ENCODE measurements around the gene TMEM185B.
"Not testable (repeated sequence)": the region's sequence is repeated elsewhere in the genome, so short reads cannot be mapped to it uniquely, and the experiment has no call there.

TMEM185B gene

DNA sequence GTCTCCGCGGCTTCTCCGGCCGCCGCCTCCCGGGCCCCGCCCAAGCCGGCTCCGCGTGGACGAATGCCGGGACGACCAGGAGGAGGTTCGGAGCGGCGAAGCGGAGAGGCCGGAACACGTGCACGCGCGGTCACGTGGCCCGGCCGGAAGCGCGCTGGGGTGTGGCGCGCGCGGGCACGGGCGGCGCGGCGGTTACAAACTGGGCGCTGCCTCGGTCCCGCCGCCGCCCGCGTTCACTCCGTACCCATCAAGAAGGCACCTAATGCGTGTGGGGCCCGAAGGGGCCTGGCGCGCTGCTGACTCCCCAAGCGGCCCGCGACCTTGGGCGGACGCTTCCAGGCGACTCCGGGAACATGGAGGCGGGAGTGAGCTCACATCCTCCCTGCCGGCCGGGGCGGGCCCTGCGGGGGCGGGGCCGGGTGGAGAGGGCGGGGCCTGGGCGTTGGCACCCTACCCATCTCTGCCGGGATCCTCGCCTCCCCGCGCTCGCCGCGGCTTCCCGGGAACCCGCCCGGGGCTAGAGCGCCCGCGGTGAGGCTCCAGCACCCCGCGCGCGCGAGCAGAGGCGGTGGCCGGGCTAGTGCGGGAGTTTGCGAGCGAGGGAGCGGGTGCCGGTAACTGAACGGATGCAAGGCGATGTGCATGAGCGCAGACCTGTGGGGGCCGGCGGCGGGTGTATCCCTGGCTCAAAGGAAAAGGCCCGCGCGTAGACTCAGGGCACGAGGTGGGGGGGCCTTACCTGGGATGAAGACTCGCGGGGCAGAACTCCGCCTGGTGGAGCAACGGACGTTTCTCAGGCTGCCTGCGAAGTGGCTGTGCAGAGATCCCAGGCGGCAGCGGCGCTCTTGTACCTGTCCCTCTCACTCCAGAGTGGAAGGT is at the start of gene TMEM185B:
Gene TMEM185B, minus strand, starts transcription at position 367 of the 879 bp plus-strand sequence. CDS start 424 bp downstream, outside the sequence.
- DNase-seq = peak; percentile 94

DNA sequence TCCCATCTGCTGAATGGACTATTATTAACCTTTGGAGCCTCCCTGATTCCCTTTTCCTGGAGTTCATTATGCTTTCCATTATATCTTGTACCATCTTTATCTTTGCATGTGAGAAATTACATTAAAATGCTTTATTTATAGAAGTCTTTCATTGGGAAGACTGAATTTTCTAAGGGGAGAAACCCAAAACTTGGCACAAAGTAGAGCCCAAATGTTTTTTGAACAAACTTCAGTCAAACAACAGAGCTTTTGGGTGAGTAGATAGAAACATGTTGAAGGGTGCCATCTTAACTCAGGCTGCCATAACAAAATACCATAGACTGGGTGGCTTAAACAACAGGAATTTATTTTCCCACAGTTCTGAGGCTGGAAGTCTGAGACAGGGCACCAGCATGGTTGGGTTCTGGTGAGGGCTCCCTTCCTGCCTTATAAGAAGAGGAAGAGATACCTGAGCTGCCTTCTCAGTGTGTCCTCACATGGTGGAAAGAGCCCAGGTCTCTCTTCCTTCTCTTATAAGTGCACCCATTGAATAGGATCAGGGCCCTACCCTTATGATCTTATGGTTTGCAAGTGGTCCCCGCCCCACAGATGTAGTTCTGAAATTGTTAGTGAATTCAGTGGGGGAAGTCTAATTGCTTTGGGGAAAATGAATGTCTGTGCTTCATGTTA is 48.6 kb upstream of the TMEM185B start:
- DNase-seq = no peak

DNA sequence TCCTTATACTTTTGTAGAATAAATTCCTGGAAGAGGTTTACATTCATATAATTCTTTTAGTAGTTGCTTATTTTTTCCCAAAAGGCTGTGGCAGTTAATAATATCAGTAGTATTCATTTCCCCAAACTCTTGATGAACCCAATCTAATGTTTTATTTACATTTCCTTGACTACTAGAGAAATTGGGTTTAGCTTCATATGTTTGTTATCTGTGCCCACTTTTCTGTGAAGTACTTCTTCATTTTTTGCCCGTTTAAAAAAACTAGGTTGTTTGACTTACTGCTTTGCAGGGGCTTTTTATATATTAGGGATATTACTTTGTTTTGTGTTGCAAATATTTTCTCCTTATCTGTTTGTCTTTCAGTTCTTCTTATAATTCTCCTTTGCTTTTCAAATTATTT is 46.6 kb upstream of the TMEM185B start:
- no peak for DNase-seq

DNA sequence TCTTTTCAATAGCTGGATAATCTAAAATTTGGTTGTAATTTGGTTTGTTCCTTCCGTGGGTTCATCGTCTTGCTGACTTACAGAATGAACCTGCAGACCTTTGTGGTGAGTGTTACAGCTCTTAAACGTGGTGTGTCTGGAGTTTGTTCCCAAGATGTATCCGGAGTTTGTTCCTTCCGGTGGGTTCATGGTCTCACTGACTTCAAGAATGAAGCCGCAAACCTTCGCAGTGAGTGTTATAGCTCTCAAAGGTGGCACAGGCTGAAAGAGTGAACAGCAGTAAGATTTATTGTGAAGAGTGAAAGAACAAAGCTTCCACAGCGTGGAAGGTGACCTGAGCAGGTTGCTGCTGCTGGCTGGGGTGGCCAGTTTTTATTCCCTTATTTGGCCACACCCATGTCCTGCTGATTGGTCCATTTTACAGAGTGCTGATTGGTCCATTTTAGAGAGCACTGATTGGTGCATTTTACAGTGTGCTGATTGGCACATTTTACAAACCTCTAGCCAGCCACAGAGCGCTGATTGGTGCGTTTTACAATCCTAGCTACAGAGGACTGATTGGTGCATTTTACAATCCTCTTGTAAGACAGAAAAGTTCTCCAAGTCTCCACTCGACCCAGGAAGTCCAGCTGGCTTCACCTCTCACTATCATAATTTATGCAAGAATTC is 46.0 kb upstream of the TMEM185B start:
- DNase-seq = no peak

DNA sequence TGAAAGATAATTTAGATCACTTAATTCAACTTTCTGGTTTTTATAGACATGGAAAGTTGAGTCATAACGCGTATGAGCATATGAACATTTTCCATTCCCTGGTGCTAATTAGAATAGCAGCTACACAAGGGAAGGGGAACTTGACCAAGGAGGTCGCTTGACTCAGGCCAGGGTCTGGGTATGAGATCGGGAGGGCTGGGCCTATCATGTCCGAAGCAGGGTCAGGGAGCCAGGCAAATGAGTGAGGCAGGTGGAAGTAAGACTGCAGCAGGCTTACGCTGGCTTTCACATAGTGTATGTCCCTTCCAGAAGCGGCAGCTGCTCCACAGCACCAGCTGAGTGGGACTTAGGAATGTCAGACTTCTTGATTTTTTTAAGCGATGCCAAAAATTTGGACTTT is 44.1 kb upstream of the TMEM185B start:
- no peak for DNase-seq

DNA sequence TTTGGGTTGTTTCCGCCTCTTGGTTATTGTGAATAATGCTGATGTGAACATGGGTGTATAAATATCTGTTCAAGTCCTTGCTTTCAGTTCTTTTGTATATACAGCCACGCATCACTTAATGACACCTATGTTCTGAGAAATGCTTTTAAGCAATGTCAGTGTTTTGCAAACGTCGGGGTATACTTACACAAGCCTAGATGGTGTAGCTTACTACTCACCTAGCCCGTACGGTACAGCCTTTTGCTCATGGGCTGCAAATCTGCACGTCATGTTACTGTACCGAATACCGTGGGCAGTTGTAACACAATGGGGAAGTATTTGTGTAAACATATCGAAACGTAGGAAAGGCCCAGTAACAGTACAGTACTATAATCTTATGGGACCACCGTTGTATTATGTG is 41.8 kb upstream of the TMEM185B start:
- DNase-seq = no peak

DNA sequence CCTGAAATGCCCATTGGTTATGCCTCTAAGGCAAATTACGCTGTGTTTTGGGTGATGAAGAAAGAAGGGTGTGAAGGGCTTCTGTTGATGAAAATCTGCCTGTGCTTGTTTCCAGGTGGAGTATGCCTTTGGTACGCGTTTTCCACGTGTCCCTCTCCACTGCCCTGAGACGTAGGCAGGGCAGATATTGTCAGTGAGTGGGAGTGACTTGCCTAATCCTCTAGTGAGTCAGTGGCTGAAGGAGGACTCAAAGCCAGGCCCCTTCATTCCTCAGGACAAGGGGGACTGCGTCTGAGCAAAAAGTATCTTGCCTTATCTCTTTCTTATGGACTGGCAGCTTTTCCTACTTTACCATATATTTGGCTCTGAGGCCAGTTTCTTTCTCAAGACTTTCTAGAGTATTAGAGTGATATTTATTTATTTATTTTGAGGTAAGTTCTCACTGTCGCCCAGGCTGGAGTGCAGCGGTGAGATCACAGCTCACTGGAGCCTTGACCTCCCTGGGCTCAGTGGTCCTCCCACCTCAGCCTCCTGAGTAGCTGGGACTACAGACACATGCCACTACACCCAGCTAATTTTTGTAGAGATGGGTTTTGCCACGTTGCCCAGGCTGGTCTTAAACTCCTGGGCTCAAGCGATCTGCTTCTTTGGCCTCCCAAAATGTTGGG is 39.7 kb upstream of the TMEM185B start:
- peak; percentile 74 for DNase-seq

DNA sequence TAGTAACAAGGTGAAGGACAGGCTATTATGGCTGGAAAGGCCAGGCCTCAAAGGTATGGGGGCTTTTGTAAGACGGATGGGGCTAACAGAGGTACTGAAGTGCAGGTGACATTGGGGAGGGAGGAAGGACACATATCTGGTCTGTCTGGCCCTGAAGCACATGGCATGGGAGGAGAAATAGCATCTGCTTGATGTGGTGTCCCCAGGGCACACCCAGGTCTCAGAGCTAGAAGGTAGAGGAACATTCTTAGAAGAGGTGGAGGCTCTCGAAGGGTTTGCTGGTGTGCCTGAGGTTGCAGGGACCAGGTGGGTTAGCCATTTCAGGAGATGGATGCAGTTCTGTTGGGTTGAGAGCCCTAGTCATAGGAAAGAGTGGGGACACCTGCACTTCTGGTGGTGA is 39.0 kb upstream of the TMEM185B start:
- DNase-seq = no peak

DNA sequence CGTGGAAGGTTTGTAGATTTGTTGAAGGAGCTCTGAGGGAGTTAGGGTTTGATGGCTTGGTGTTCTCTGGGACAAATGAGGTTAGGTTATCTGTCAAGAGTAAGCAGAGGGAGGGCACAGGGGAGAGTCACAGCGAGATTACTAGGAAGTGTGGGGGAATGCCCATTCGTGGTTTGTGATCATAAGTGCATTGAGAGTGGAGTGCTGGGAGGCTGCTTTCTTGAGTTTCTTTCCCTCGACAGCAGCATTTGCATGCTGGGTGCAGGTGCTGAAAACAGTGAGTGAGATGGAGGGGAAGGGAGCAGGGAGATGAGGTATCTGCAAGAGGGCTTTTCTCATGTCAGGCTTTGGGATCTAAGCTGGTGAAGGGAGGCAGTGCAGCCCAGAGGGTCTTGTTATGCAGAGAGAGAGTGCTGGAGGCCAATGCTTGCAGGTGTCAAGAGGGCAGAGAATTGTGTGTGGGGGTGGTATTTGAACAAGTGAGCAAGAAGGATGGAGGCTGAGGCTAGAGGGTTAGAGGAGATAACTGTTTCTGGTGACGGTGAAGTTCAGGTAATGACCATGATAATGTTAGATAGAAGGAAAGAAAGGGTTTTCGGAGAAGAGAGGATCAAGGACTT is 38.3 kb upstream of the TMEM185B start:
- no peak for DNase-seq

DNA sequence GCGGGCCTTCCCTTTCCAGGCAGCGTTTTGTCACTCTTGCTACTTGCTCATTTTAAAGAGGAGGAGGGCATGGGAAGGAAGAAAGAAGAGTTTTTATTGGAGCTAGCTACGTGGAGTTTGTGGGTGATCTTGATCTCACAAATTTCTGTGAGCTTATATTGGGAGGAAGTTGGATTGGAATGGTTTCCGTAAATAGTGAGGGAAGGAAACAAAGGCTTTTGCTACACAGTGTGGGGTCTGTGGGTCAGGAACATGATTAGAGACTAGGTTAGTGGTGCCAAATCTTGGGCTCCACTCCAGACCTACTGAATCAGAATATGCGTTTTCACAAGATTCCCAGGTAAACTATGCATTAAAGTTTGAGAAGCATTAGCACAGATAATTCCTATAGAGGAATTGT is 37.5 kb upstream of the TMEM185B start:
- no peak for DNase-seq

DNA sequence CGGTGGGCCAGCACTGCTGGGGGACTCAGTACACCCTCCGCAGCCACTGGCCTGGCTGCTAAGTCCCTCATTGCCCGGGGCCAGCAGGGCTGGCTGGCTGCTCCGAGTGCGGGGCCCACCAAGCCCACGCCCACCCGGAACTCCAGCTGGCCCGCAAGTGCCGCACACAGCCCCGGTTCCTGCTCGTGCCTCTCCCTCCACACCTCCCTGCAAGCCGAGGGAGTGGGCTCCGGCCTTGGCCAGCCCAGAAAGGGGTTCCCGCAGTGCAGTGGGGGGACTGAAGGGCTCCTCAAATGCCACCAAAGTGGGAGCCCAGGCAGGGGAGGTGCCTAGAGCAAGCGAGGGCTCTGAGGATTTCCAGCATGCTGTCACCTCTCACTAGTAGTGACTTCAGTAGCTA is 36.7 kb upstream of the TMEM185B start:
- DNase-seq = not testable (repeated sequence)

DNA sequence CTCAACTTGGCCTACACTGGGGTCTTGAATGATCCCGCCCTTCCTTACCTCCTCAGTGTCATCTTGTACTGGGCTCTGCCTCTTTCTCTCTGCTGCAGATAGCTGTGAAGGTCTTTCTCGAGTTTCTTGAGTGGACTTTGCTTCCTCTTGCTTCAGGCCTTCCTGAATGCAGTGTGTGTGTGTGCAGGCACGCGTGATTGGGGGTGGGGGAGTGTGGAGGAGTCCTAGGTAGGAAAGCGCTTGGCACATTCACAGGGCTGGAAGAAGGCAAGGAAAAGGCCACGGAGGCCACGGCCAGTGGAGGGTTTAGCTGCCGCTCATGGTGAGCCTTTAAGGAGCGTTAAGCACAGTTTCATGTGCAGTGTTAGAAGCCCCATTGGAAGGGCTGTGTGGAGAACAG is 35.0 kb upstream of the TMEM185B start:
- DNase-seq = no peak

DNA sequence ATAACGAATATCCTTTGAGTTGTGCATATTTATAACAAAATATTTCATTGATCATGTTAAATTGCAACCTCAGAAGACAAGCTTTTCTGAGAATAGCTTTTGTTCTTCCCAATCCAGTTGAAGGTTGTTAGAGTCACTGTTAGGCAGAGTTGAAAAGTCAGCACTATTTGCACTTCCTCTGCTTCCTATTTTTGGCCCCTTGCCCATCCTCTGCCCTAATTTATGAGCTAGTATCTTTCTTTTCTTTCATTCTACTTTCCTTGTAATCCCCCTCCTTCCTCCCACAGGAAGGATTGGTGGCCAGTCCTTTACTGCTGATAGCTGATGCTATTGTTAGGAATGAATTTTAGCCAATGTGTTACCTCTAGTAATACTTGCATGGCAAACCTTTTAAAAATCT is 34.3 kb upstream of the TMEM185B start:
- DNase-seq = no peak

DNA sequence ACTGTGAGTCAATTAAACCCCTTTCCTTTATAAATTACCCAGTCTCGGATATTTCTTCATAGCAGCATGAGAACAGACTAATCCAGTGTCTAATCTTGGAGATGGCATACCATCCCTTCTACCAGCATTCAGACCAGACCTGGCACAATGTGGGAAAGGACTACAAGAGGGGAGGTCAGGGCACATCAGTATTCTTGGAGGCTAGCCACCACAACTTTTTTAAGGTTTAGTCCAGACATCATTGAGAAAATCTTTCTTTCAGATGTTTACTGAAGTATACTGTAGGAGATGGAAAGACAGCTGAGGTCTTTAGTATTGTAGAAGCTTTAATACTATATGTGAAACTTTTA is 33.4 kb upstream of the TMEM185B start:
- DNase-seq = no peak

DNA sequence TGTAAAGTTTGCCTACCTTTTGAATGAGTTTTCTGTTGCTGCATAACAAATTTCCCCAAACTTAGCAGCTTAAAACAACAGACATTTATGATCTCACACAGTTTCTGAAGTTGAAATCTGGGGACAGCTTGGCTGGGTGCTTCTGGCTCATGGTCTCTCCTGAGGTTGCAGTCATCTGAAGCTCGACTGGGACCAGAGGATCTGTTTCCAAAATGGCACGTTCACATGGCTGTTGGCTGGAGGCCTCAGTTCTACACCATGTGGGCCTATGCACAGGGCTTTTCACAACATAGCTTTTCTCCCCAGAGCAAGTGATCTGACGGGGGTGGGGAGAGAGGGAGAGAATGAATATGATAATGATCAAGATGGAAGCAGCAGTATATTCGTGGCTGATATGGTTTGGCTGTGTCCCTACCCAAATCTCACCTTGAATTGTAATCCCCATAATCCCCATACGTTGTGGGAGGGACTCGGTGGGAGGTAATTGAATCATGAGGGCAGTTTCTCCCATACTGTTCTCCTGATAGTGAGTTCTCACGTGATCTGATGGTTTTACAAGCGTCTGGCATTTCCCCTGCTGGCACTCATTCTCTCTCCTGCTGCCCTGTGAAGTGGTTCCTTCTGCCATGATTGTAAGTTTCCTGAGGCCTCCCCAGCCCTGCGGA is 32.9 kb upstream of the TMEM185B start:
- DNase-seq = no peak

DNA sequence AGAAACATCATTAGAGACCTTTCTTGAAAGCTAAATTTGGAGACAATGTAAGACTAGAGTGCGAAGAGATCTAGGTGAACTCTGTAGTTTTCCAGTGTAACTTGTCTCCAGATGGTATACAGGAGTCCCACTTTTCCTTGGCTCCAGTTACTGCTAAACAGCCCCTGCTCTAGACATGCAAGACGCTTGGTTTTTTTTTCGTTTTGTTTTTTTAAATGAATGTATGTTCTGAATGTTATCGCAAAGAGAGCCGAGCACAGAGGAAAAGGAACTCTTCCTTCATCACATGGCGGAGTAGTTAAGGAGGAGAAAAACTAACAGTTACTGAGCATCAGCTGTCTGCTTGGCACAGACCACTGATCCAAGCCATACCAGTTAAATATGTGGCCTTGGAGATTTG is 31.9 kb upstream of the TMEM185B start:
- no peak for DNase-seq

DNA sequence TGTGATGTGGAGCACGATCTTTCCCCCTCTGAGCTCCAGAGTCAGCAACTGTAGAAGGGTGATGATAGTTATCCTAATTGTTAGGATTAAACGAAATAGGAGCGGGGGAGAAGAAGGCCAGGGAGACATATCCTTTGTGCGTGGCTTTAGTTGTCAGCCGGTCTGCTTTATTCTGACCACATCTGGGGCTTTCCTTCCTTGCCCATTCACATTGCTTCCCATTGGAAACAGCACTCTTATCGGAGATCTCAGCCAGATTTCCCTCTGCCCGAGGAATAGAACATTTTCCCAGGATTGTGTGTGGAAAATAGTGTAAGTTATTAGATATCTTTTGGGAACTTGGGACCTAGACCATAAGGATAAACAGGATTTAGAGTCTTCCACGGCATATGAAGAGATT is 31.0 kb upstream of the TMEM185B start:
- DNase-seq = no peak

DNA sequence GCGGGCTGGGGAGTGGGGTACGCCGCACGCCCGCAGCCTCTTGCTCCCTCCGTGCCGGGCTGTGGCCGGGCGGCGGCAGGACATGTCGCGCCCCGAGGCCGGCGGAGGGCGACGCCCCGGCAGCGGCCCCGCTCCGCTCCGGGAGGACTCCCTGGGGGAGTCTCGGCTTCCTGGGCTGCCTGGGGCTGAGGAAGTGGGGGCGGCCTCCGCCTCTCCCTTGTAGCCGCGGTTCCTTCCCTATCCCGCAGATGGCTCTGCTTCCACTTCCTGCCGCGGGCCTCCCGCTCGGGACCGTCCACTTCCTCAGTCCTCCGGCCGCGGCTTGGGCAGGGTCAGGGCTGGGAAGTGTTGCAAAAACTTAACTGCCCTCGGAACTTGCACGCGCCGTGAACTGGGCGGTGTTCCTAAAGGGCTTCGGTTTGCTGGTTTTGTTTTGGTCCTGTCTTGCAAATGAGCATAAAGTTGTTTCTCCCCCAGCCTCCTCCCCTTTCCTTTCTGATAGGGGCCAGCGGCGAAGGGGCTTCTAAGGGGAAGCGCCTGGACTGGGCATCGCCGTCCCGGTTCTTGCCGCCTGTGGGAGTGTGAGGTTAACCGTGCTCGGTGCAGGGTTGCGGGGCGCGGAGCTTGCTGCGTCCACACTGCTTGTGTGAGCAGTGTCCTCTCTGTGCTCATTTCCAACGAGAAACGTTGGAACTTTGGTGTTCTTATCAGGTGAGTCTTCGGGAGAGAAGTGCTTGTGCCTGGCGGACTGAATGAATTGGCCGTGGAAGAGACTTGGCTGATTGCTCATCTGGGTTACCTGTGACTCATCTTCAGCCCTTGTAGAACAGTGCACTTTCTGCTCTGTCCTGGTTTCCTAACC is 30.1 kb upstream of the TMEM185B start:
- peak; percentile 88 for DNase-seq

DNA sequence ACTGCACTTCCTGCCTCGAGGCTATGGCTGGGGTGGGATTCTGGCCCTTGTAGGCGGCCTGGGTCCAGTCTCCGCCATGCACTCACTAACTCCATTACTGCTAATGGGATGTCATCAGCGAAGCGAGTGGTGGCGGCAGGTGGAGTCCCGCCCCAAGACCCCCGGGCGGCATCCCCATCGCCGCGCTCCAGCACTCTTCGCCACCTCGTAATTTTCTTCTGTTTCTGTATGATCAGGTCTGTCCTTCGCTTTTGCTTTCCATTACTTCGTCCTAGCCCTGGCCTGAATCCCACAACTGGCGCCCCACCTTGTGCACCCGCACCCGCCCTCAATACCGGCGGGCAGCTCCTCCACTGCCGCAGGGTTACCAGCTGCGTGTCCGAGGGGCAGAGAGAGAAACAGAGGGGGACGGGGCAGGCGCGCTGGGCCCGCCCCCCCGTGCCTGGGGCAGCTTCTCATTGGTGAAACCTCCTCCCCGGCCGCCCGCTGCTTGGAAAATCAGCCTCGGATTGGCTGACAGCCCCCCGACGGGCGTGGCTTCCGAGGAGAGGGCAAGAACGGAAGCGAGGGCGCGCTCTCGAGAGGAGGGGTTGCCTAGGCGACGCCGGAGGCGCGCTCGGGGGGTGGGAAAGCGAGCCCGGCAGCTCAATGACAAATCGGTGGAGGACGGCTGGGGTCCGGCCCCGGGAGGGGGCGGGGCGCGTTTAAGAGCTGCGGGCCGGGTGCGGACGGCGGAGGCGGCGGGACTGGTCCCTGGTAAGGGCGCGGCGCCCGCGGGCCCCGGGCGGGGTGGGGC is 29.2 kb upstream of the TMEM185B start, which contains the start of gene RALB:
Gene RALB, plus strand, starts transcription at position 628 of the 796 bp plus-strand sequence. CDS start 25,813 bp downstream, outside the sequence.
- peak; percentile 100 for DNase-seq

DNA sequence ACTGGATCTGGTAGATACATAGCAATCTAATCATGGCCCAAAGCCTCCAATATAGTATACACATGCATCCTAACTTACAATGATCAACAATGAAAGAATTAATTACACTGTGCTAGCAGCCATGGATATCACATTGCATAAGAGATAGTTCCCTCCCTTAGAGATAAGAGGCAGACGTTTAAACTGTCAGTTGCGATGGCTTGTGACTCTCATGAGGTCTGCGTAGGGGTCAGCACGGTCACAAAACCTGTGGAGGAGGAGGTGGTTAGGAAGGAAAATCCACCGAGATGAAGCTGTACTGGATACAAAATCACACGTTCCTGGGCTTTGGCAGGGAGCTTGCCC is 28.7 kb upstream of the TMEM185B start:
- DNase-seq = no peak

All from islet precursor cell (in vitro differentiated cells).